ENCODE results near the gene UTY.

UTY gene

GRCh38 chrY:13435968-13436937, 43.6 kb downstream of the UTY start:
- peak; percentile 82 to 83 for DNase-seq
- no peak for TF ChIP-seq POLR2A (IDR thresholded peaks at IDR 0.05; ENCODE audit: low read length)

GRCh38 chrY:13435206-13435967, 44.4 kb downstream of the UTY start:
- DNase-seq = peak; percentile 69 to 70
- no peak for TF ChIP-seq GATA1 (IDR thresholded peaks at IDR 0.05; ENCODE audit: low read depth, low read length)
- no peak for TF ChIP-seq POLR2A (IDR thresholded peaks at IDR 0.05; ENCODE audit: low read length)

- TF ChIP-seq GATA1 (IDR thresholded peaks at IDR 0.05; ENCODE audit: low read depth, low read length) = no peak
- no peak for TF ChIP-seq POLR2A (IDR thresholded peaks at IDR 0.05; ENCODE audit: low read length)
- no peak for DNase-seq
Observed at GRCh38 chrY:13432293-13433025, 47.4 kb downstream of the UTY start.

GRCh38 chrY:13429551-13429950, 50.3 kb downstream of the UTY start:
- TF ChIP-seq GATA1 (IDR thresholded peaks at IDR 0.05; ENCODE audit: low read depth, low read length) (no peak), POLR2A (IDR thresholded peaks at IDR 0.05; ENCODE audit: low read length) (no peak)
- DNase-seq = no peak

GRCh38 chrY:13423281-13423732, 56.5 kb downstream of the UTY start:
- no peak for TF ChIP-seq POLR2A (IDR thresholded peaks at IDR 0.05; ENCODE audit: low read length)
- TF ChIP-seq GATA1 (IDR thresholded peaks at IDR 0.05; ENCODE audit: low read depth, low read length) = no peak
- DNase-seq = peak; percentile 47 to 52

GRCh38 chrY:13416869-13417661, 62.8 kb downstream of the UTY start:
- DNase-seq = no peak
- TF ChIP-seq GATA1 (IDR thresholded peaks at IDR 0.05; ENCODE audit: low read depth, low read length) (no peak), POLR2A (IDR thresholded peaks at IDR 0.05; ENCODE audit: low read length) (no peak)

- DNase-seq = peak in 1 of 2 experiments; percentile 25
- no peak for TF ChIP-seq POLR2A (IDR thresholded peaks at IDR 0.05; ENCODE audit: low read length)
Observed at GRCh38 chrY:13415556-13415955, 64.3 kb downstream of the UTY start.

- TF ChIP-seq GATA1 (IDR thresholded peaks at IDR 0.05; ENCODE audit: low read depth, low read length) (no peak), POLR2A (IDR thresholded peaks at IDR 0.05; ENCODE audit: low read length) (no peak)
Observed at GRCh38 chrY:13398876-13399275, 81.0 kb downstream of the UTY start.

GRCh38 chrY:13381110-13381683, 98.6 kb downstream of the UTY start:
- no peak for DNase-seq
- no peak for TF ChIP-seq POLR2A (IDR thresholded peaks at IDR 0.05; ENCODE audit: low read length)
- TF ChIP-seq GATA1 (IDR thresholded peaks at IDR 0.05; ENCODE audit: low read depth, low read length) = no peak

More at GRCh38 chrY:13398876-13399275, 81.0 kb downstream of the UTY start:
- DNase-seq = no peak

GRCh38 chrY:13370868-13371800, 108.7 kb downstream of the UTY start:
- no peak for TF ChIP-seq GATA1 (IDR thresholded peaks at IDR 0.05; ENCODE audit: low read depth, low read length)
- TF ChIP-seq POLR2A (IDR thresholded peaks at IDR 0.05; ENCODE audit: low read length) = no peak
- DNase-seq = no peak

- DNase-seq = no peak
- no peak for TF ChIP-seq GATA1 (IDR thresholded peaks at IDR 0.05; ENCODE audit: low read depth, low read length)
- TF ChIP-seq POLR2A (IDR thresholded peaks at IDR 0.05; ENCODE audit: low read length) = no peak
Observed at GRCh38 chrY:13370245-13370644, 109.6 kb downstream of the UTY start.

GRCh38 chrY:13368513-13368845, 111.4 kb downstream of the UTY start:
- no peak for DNase-seq
- TF ChIP-seq GATA1 (IDR thresholded peaks at IDR 0.05; ENCODE audit: low read depth, low read length) (no peak), POLR2A (IDR thresholded peaks at IDR 0.05; ENCODE audit: low read length) (no peak)

All from erythroblast (primary cell).